SK-N-SH treated with all-trans-retinoic acid at 6 μM for 48 hours (cell line): ENCODE measurements around the gene POMC.

Source experiments
- RARB ChIP-seq: fragments of 250-450 bp; sonication (Bioruptor Pico); IDR thresholded peaks from 2 replicates; pipeline ENCODE4 v1.8.0; 2021; ENCODE audit warnings: mild to moderate bottlenecking, moderate library complexity
- SNAI2 ChIP-seq: fragments of 250-450 bp; sonication (Bioruptor Pico); IDR thresholded peaks from 2 replicates; pipeline ENCODE4 v1.5.0; 2020; ENCODE audit warnings: mild to moderate bottlenecking, moderate library complexity
- TCF4 ChIP-seq: fragments of 250-450 bp; sonication (Bioruptor Pico); IDR thresholded peaks from 2 replicates; pipeline ENCODE4 v1.8.0; 2021; ENCODE audit warnings: mild to moderate bottlenecking, moderate library complexity, borderline replicate concordance
- ZFP30 ChIP-seq: fragments of 450-650 bp; formaldehyde crosslinking; IDR thresholded peaks from 2 replicates; pipeline ENCODE4 v1.5.0; 2022; ENCODE audit warnings: mild to moderate bottlenecking, moderate library complexity
- ZNF565 ChIP-seq: fragments of 450-650 bp; formaldehyde crosslinking; conservative IDR thresholded peaks from 2 replicates; pipeline ENCODE4 v1.5.0; 2020; ENCODE audit warnings: low read depth, mild to moderate bottlenecking, moderate library complexity
- ZNF70 ChIP-seq: fragments of 450-650 bp; formaldehyde crosslinking; IDR thresholded peaks from 2 replicates; pipeline ENCODE4 v1.5.0; 2020; ENCODE audit warnings: mild to moderate bottlenecking, moderate library complexity
- TF ChIP-seq, protein P1 (sequence below): fragments of 250-450 bp; sonication (Bioruptor Pico); IDR thresholded peaks from 2 replicates; pipeline ENCODE4 v1.5.1; 2021; ENCODE audit warnings: mild to moderate bottlenecking, moderate library complexity
- TF ChIP-seq, protein P2 (sequence below): fragments of 250-450 bp; sonication (Bioruptor Pico); IDR thresholded peaks from 2 replicates; pipeline ENCODE4 v1.5.1; 2020; ENCODE audit warnings: low read depth, mild to moderate bottlenecking, moderate library complexity

DNA sequence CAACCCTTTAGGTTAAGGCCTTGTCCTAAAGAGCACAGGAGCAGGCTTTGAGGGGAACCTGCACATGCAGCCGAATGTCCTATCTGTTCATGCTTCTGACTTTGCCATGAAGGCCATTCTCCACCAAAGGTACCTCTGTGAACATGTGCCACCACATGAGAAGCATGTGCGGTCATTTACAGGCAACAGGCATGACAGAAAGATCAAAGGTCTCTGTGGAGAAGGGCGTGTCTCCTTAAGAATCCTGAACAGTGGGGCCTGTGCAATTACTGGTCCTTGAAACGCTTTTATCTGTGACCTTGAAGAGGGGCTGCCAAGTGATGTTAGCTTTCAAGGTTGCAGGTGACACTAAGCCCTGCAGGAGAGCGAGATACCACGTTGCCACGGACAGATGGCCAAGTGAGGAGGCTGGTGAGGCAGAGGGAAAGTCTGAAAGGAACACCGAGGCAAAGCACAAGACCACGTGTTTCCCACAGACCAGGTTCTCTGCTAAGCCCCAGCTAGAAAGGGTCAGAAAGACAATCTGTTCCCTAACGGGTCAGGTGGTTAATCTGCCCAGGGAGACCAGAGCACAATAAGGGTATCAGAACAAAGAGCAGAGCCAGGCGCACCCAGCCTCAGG lies 19.5 kb upstream of the POMC start:
- TF ChIP-seq ZFP30 (CRISPR knock-in tag), result no peak
- TF ChIP-seq, protein P1, sequence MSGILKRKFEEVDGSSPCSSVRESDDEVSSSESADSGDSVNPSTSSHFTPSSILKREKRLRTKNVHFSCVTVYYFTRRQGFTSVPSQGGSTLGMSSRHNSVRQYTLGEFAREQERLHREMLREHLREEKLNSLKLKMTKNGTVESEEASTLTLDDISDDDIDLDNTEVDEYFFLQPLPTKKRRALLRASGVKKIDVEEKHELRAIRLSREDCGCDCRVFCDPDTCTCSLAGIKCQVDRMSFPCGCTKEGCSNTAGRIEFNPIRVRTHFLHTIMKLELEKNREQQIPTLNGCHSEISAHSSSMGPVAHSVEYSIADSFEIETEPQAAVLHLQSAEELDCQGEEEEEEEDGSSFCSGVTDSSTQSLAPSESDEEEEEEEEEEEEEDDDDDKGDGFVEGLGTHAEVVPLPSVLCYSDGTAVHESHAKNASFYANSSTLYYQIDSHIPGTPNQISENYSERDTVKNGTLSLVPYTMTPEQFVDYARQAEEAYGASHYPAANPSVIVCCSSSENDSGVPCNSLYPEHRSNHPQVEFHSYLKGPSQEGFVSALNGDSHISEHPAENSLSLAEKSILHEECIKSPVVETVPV (CRISPR knock-in tag), result no peak
- TF ChIP-seq, protein P2, sequence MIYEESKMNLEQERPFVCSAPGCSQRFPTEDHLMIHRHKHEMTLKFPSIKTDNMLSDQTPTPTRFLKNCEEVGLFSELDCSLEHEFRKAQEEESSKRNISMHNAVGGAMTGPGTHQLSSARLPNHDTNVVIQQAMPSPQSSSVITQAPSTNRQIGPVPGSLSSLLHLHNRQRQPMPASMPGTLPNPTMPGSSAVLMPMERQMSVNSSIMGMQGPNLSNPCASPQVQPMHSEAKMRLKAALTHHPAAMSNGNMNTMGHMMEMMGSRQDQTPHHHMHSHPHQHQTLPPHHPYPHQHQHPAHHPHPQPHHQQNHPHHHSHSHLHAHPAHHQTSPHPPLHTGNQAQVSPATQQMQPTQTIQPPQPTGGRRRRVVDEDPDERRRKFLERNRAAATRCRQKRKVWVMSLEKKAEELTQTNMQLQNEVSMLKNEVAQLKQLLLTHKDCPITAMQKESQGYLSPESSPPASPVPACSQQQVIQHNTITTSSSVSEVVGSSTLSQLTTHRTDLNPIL (CRISPR knock-in tag), result no peak
- no peak for TF ChIP-seq RARB (CRISPR knock-in tag)
- no peak for TF ChIP-seq ZNF565 (CRISPR knock-in tag)
- TF ChIP-seq ZNF70 (CRISPR knock-in tag), result no peak
- TF ChIP-seq SNAI2, result no peak
- no peak for TF ChIP-seq TCF4 (CRISPR knock-in tag)
